ENCODE results near the gene MYL4. TPM values are rescaled to one million over a fixed set of nuclear protein-coding genes. Genes with fewer than 3 reads are reported as not detected.

MYL4 gene
- not detected in 2 replicates for total RNA-seq

GRCh38 chr17:47208744-47209488, at the start of gene MYL4:
Gene MYL4, plus strand, starts transcription at chr17:47209348. Its CDS starts 75 bp downstream, at chr17:47209423.

DNA sequence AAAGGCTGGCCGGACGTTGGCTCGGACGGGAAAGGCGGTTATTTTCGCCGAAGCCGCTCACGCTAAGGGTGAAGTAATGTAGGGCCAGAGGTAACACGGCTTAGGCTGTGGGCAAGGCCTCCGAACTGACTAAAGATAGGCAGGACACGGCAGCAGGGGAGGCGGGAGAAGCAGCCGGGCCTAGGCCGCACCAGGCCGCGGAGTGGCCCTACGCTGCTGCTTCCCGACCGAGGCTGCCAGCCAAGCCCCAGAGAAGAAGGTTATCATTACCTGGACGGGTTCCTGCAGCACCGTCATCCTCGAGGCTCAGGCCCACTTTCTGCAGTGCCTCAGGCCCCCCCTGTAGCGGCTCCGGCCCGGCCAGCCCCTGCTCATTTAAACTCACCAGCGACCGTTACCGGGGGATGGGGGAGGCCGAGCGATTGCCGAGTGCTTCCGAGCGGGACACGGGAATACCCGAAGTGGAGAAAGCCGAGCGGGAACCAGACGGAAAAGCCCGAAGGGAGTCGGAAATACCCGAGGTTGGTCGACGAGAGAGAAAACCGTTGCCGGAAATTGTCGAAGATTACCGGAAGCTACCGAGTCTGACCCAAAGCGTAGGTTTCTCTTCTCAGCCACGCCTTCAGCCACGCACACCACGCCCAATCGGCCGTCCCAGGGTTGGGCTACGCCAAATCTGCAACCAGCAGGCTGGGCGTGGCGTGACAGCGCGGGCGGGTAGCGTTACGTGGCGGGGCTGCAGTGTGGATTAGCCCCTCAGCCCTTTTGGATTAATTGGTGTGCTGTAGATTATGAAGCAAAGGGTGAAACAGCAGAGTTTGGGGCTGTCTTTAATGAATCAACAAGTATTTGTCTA, 20.0 kb upstream of the MYL4 start, which contains the start of gene CDC27:
Gene CDC27 (minus strand): TSS at position 420 of the 856 bp plus-strand sequence. CDS start 123 bp downstream, at position 297.

GRCh38 chr17:47253541-47254402, 44.6 kb downstream of the MYL4 start, which contains the start of gene ITGB3:
Gene ITGB3, plus strand, starts transcription at chr17:47253827. Its CDS starts 35 bp downstream, at chr17:47253862.

Other genes with a start within 250 kb of the MYL4 start
- gene RPRML, start 230.1 kb upstream of the MYL4 start, total RNA-seq: not detected in 2 replicates
- 61.1 and 75.3 TPM in 2 replicates for gene CDC27, start 20.1 kb upstream of the MYL4 start, total RNA-seq
- gene ITGB3, start 44.5 kb downstream of the MYL4 start, total RNA-seq: 4.4 and 7.5 TPM in 2 replicates
- gene EFCAB13, start 114.6 kb downstream of the MYL4 start, total RNA-seq: 0.89 and 2.0 TPM in 2 replicates

Measured in myometrial cell (primary cell).